SH-SY5Y (cell line): ENCODE data around the gene CYB5R4.

Experiments used
- GATA2 ChIP-seq: IDR thresholded peaks from 2 replicates; pipeline ENCODE4 v1.6.1; 2011; ENCODE audit warnings: mild to moderate bottlenecking, low read depth, low read length
- GATA3 ChIP-seq: IDR thresholded peaks from 2 replicates; pipeline ENCODE4 v1.6.1; 2011; ENCODE audit warnings: low read depth, mild to moderate bottlenecking, low read length, moderate library complexity

DNA sequence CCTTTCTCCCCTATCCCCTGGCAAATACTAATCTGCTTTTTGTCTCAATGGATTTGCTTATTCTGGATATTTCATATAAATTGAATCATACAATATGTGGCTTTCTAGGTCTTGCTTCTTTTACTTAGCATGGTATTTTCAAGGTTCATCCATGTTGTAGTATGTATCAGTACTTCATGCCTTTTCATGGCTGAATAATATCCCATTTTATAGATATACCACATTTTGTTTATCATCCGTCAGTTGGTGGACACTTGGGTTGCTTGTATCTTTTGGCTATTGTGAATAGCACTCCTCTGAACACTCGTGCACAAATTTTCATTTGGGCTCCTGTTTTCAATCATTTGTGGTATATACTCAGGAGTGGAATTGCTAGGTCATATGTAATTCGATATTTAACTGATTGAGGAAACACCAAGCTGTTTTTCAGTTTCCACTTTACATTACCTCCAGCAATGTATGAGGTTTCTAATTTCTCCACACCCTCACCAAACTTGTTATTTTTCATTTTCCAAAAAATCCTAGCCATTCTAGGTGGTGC is 36.8 kb upstream of the CYB5R4 start:
- no peak for TF ChIP-seq GATA2
- no peak for TF ChIP-seq GATA3
